Activated naive CD4-positive, alpha-beta T cell treated with anti-CD3 and anti-CD28 coated beads for 36 hours (primary cell): ENCODE results near the gene TEAD3. TPM values are rescaled to one million over a fixed set of nuclear protein-coding genes. Genes with fewer than 3 reads are reported as not detected.

Experiments
- CTCF ChIA-PET: fragments of 350-600 bp; sonication (Branson Sonifier 250); formaldehyde crosslinking; loops from one replicate; lab custom pipeline; 2021; ENCODE audit warnings: antibody characterized with exemption; lab: Charles Lee
- DNase-seq: peaks from one replicate; pipeline ENCODE4 v3.0.0-alpha.2; 2020
- H3K27ac Mint-ChIP-seq: one replicate; pipeline ENCODE4 v1.8.0; 2021; ENCODE audit warnings: mild to moderate bottlenecking, mixed read lengths
- H3K27me3 Mint-ChIP-seq: one replicate; pipeline ENCODE4 v1.8.0; 2021; ENCODE audit warnings: low read depth, mixed read lengths
- H3K36me3 Mint-ChIP-seq: one replicate; pipeline ENCODE4 v1.8.0; 2021; ENCODE audit warnings: low read depth, mixed read lengths
- H3K4me1 Mint-ChIP-seq: one replicate; pipeline ENCODE4 v1.8.0; 2021; ENCODE audit warnings: low read depth, mixed read lengths
- H3K4me3 Mint-ChIP-seq: one replicate; pipeline ENCODE4 v1.8.0; 2021; ENCODE audit warnings: mild to moderate bottlenecking, moderate library complexity, mixed read lengths
- H3K9me3 Mint-ChIP-seq: one replicate; pipeline ENCODE4 v1.8.0; 2021; ENCODE audit warnings: mixed read lengths
- intact Hi-C: fragments of 100-400 bp; cut with micrococcal nuclease; formaldehyde crosslinking; loops from one replicate; pipeline ENCODE4 v1.15.1; 2023
- total RNA-seq, 2 experiments: library from RNA; stranded (reverse); gene quantifications; one replicate each; pipeline ENCODE4 v1.2.3, GENCODE V29; 2021

Gene TEAD3
- total RNA-seq, 2 experiments from 2014 or later, result 1.1 to 1.4 TPM

- DNase-seq, result peak; percentile 95
- H3K36me3 Mint-ChIP-seq, result peaks cover 15% of the 10 kb centered on the region
- no peak within 1 kb of the TSS for H3K27ac Mint-ChIP-seq
- CTCF ChIA-PET, result interaction anchor here (0.6 to 7.4 kb wide), 7 partner anchors 33 to 497 kb away, joined by 3 to 132 read pairs (median 6); partner anchors contain the start of genes DEF6 and PPARD
- intact Hi-C loops, result loop anchor here (1.0 kb wide), 2 partner anchors 16 to 150 kb away; partner anchors contain the start of gene RPL10A
- peaks cover 31% of the 10 kb centered on the region for H3K4me1 Mint-ChIP-seq
- no peaks in the 10 kb centered on the region for H3K27me3 Mint-ChIP-seq
- no peaks in the 10 kb centered on the region for H3K9me3 Mint-ChIP-seq
- peak within 1 kb of the TSS; percentile 79 for H3K4me3 Mint-ChIP-seq
Observed at GRCh38 chr6:35452183-35453090, 44.4 kb downstream of the TEAD3 start, which contains the start of gene FANCE. TSS of gene FANCE (plus strand) at chr6:35452338. CDS start at chr6:35452546, 208 bp downstream.

- H3K36me3 Mint-ChIP-seq, result peaks cover 15% of the 10 kb centered on the region
- H3K4me1 Mint-ChIP-seq, result peaks cover 31% of the 10 kb centered on the region
- intact Hi-C loops, result loop anchor here (1.0 kb wide), 2 partner anchors 17 to 149 kb away; partner anchors contain the start of gene RPL10A
- peak overlapping the region; percentile 79 for H3K4me3 Mint-ChIP-seq
- no peaks in the 10 kb centered on the region for H3K27me3 Mint-ChIP-seq
- no peak overlapping the region for H3K27ac Mint-ChIP-seq
- no peak for DNase-seq
- CTCF ChIA-PET, result interaction anchor here (0.6 to 7.4 kb wide), 10 partner anchors 32 to 498 kb away, joined by 3 to 132 read pairs (median 4); partner anchors contain the start of genes DEF6 and PPARD
- H3K9me3 Mint-ChIP-seq, result no peaks in the 10 kb centered on the region
Observed at GRCh38 chr6:35451354-35452182, 45.3 kb downstream of the TEAD3 start.

- Mint-ChIP-seq H3K4me3 (no peak overlapping the region), H3K36me3 (no peaks in the 10 kb centered on the region), H3K27me3 (no peaks in the 10 kb centered on the region), H3K4me1 (peaks cover 20% of the 10 kb centered on the region), H3K27ac (no peak overlapping the region), H3K9me3 (no peaks in the 10 kb centered on the region)
- CTCF ChIA-PET, result interaction anchor here (0.7 to 7.4 kb wide), 34 partner anchors 8 to 164 kb away, joined by 3 to 132 read pairs (median 4); partner anchors contain the start of genes DEF6, PPARD and RPL10A
- DNase-seq, result peak; percentile 49
- intact Hi-C loops, result loop anchor here (1.0 to 2.0 kb wide), 3 partner anchors 35 to 152 kb away; partner anchors contain the start of genes DEF6 and PPARD
Observed at GRCh38 chr6:35449287-35449881, 47.5 kb downstream of the TEAD3 start.

DNA sequence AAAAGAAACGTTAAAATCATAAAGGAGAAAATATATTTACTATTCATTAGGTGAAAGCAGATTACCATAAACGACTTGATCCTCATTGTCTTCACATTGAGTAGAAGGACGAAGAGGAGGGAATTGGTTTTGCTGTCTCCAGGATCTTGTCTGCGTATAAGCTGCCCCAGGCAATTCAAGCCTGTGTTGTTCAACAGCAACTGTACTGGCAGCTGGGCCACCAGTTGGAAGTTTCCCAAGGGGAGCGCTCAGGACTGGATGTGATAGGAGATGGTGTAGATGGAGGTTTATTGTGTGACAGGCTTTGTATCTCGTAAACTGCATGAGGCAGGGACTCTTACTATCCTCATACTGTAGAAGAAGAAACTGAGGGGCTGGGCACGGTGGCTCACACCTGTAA lies 48.7 kb downstream of the TEAD3 start:
- H3K27me3 Mint-ChIP-seq, result no peaks in the 10 kb centered on the region
- intact Hi-C loops, result loop anchor here (2.0 kb wide), 1 partner anchor 33 kb away; no protein-coding TSS in a partner anchor
- no peak overlapping the region for H3K27ac Mint-ChIP-seq
- H3K9me3 Mint-ChIP-seq, result no peaks in the 10 kb centered on the region
- CTCF ChIA-PET, result interaction anchor here (1.3 to 7.4 kb wide), 10 partner anchors 18 to 159 kb away, joined by 3 to 132 read pairs (median 8); partner anchors contain the start of genes DEF6 and PPARD
- H3K4me3 Mint-ChIP-seq, result no peak overlapping the region
- DNase-seq, result no peak
- peaks cover 11% of the 10 kb centered on the region for H3K4me1 Mint-ChIP-seq
- no peaks in the 10 kb centered on the region for H3K36me3 Mint-ChIP-seq

DNA sequence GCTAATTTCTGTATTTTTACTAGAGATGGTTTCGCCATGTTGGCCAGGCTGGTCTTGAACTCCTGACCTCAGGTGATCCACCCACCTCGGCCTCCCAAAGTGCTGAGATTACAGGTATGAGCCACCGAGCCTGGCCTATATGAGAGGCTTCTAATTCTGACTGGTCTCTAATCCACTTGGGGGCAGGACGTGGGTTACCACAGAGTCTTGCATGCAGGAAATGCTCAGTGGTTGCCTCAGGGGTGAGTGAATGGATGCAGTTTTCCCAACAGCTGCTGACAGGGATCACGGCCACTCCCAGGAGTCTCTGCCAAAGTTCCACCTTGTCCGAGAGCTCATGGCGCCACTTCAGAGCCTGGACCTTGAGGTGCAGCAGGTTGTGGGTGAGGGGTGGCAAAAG lies 51.2 kb downstream of the TEAD3 start:
- CTCF ChIA-PET, result interaction anchor here (1.0 to 7.2 kb wide), 3 partner anchors 119 to 149 kb away, joined by 3 to 103 read pairs (median 4); partner anchors contain the start of gene DEF6
- Mint-ChIP-seq H3K27me3 (no peaks in the 10 kb centered on the region), H3K9me3 (no peaks in the 10 kb centered on the region), H3K36me3 (no peaks in the 10 kb centered on the region), H3K4me3 (no peak overlapping the region), H3K4me1 (peaks cover 6% of the 10 kb centered on the region), H3K27ac (no peak overlapping the region)
- peak; percentile 46 for DNase-seq
- intact Hi-C loops, result no loop called here

DNA sequence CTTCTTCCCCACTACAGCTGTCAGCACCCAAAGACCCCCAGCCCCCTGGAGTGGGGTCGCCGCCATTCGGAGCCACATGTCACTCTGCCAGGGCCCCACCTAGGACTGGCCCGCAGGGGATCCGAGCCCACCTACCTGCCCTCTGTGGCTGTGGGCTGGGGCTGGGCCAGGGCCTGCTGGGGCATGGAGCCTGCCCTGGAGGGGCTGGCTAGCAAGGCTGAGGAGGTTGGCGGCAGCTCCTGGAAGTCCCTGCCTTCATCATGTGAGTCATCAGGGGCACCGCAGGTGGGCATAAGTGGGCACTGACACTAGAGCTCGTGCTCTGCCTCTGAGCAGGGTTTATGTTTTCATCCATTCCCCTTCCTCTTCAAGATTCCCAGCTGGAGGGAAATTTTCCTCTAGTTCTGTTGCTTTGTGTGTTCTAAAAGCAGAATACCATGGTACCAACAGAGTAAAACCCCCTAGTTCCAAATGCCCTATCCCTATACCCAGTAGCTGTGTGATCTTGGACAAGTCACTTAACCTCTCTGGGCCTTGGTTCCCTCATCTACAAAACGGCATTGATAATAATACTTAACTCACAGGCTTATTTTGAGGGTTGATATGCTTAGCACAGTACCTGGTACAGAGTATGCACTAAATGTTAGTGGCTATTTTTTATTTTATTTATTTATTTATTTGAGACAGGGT lies 53.4 kb downstream of the TEAD3 start:
- Mint-ChIP-seq H3K4me3 (no peak overlapping the region), H3K4me1 (peaks cover 3% of the 10 kb centered on the region), H3K27me3 (no peaks in the 10 kb centered on the region), H3K27ac (no peak overlapping the region), H3K36me3 (no peaks in the 10 kb centered on the region), H3K9me3 (no peaks in the 10 kb centered on the region)
- CTCF ChIA-PET, result interaction anchor here (1.9 kb wide), 1 partner anchor 102 kb away, joined by 7 read pairs; no protein-coding TSS in a partner anchor
- DNase-seq, result no peak
- intact Hi-C loops, result no loop called here

DNA sequence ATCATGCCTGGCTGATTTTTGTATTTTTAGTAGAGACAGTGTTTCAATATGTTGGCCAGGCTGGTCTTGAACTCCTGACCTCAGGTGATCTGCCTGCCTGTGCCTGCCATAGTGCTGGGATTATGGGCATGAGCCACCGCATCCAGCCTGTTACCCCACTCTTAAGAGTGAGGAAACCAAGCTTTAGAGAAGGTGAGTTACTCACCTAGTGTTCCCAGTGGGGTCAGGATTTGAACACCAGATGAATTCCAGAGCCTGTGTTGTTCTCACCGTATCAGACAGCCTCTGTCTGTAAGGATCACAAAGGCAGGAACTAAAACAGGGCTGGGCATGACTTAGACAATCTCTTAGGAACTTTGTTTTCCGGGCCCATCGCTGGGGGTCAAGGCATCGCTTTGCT lies 54.2 kb downstream of the TEAD3 start:
- Mint-ChIP-seq H3K4me1 (peaks cover 3% of the 10 kb centered on the region), H3K27ac (no peak overlapping the region), H3K36me3 (no peaks in the 10 kb centered on the region), H3K27me3 (no peaks in the 10 kb centered on the region), H3K4me3 (no peak overlapping the region), H3K9me3 (no peaks in the 10 kb centered on the region)
- CTCF ChIA-PET, result interaction anchor here (1.9 kb wide), 1 partner anchor 101 kb away, joined by 7 read pairs; no protein-coding TSS in a partner anchor
- no peak for DNase-seq
- intact Hi-C loops, result no loop called here

DNA sequence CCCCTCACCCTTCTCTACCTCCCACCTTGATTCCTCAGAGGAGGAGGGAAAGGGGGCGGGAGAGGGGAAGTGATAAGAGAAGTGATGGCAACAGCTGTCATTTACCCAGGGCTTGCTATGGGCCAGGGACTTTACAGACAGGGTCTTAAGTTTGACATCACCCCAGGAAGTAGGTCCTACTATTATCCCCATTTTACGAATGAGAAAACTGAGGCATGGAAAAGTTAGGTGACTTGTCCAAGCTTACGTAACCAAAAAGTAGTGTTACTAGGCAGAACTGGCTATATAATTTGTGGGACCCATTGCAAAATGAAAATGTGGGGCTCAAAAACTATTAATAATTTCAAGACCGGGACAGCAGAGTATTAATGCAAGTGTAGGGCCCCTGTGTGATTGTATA lies 55.2 kb downstream of the TEAD3 start:
- Mint-ChIP-seq H3K9me3 (no peaks in the 10 kb centered on the region), H3K4me3 (no peak overlapping the region)
- CTCF ChIA-PET, result interaction anchor here (0.6 to 1.1 kb wide), 2 partner anchors 23 to 100 kb away, joined by 3 read pairs; partner anchors contain the start of gene PPARD

DNA sequence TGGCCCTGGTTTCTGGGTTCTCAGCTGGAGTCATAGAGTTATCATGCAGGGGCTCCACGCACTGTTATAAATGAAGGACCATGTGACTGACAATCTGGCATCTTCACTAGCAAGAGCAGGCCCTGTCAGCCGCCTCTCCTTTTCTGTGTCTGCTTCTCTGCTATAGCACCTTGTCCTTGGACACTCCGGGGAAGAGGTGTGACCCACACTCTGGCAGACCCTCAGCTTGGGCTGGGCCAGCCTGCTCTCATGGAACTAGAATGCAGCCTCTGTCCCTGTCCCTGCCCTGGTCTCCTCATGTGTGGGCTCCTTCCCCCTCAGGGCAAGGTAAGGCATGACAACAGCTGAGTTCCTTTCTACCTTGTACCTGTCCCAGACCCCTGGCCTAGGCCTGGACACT lies 55.7 kb downstream of the TEAD3 start:
- no peaks in the 10 kb centered on the region for H3K9me3 Mint-ChIP-seq
- intact Hi-C loops, result no loop called here
- no peaks in the 10 kb centered on the region for H3K27me3 Mint-ChIP-seq
- no peak overlapping the region for H3K4me3 Mint-ChIP-seq
- H3K27ac Mint-ChIP-seq, result no peak overlapping the region
- CTCF ChIA-PET, result interaction anchor here (0.6 to 1.1 kb wide), 3 partner anchors 22 to 113 kb away, joined by 3 to 5 read pairs (median 3); partner anchors contain the start of gene PPARD
- H3K36me3 Mint-ChIP-seq, result no peaks in the 10 kb centered on the region
- H3K4me1 Mint-ChIP-seq, result peaks cover 3% of the 10 kb centered on the region
- DNase-seq, result no peak

More for the DNA sequence above, 55.2 kb downstream of the TEAD3 start:
- no peaks in the 10 kb centered on the region for H3K36me3 Mint-ChIP-seq
- DNase-seq, result no peak
- no peaks in the 10 kb centered on the region for H3K27me3 Mint-ChIP-seq
- peaks cover 3% of the 10 kb centered on the region for H3K4me1 Mint-ChIP-seq
- H3K27ac Mint-ChIP-seq, result no peak overlapping the region
- intact Hi-C loops, result no loop called here

- H3K27ac Mint-ChIP-seq, result no peak overlapping the region
- intact Hi-C loops, result no loop called here
- no peaks in the 10 kb centered on the region for H3K36me3 Mint-ChIP-seq
- no peak overlapping the region for H3K4me3 Mint-ChIP-seq
- no peaks in the 10 kb centered on the region for H3K4me1 Mint-ChIP-seq
- H3K27me3 Mint-ChIP-seq, result no peaks in the 10 kb centered on the region
- H3K9me3 Mint-ChIP-seq, result no peaks in the 10 kb centered on the region
- no peak for DNase-seq
- CTCF ChIA-PET, result interaction anchor here (1.7 to 2.4 kb wide), 2 partner anchors 10 to 93 kb away, joined by 4 to 6 read pairs; no protein-coding TSS in a partner anchor
Observed at GRCh38 chr6:35439308-35439707, 57.6 kb downstream of the TEAD3 start.
